Activated T-helper 1 cell treated with anti-CD3 and anti-CD28 coated beads, Interleukin-12 subunit alpha, Interleukin-12 subunit beta, Interleukin-2, Interleukin-4 antibody, amounts not matched to agents 30 ng/mL and 10 ng/mL and 1 ng/mL, durations not matched to agents 14 hours and 24 hours and 36 hours (primary cell): Measurements from ENCODE around the gene NDUFAF3. TPM values are rescaled to one million over a fixed set of nuclear protein-coding genes. Genes with fewer than 3 reads are reported as not detected.

Experiments
- DNase-seq: peaks from one replicate; pipeline ENCODE4 v3.0.0; 2021; ENCODE audit warnings: low spot score
- H3K27ac Mint-ChIP-seq: one replicate; pipeline ENCODE4 v1.8.0; 2021; ENCODE audit warnings: mild to moderate bottlenecking, mixed read lengths
- H3K27me3 Mint-ChIP-seq: one replicate; pipeline ENCODE4 v1.8.0; 2022; ENCODE audit warnings: mild to moderate bottlenecking, moderate library complexity, mixed read lengths; ENCODE audit not compliant: insufficient read depth
- H3K36me3 Mint-ChIP-seq: one replicate; pipeline ENCODE4 v1.8.0; 2021; ENCODE audit warnings: low read depth, mixed read lengths
- H3K4me1 Mint-ChIP-seq: one replicate; pipeline ENCODE4 v1.8.0; 2021; ENCODE audit warnings: low read depth, mixed read lengths
- H3K4me3 Mint-ChIP-seq: one replicate; pipeline ENCODE4 v1.8.0; 2021; ENCODE audit warnings: mild to moderate bottlenecking, moderate library complexity, mixed read lengths
- H3K9me3 Mint-ChIP-seq: one replicate; pipeline ENCODE4 v1.8.0; 2021; ENCODE audit warnings: mixed read lengths
- intact Hi-C: fragments of 100-400 bp; cut with micrococcal nuclease; formaldehyde crosslinking; loops from one replicate; pipeline ENCODE4 v1.15.1; 2024
- total RNA-seq: library from RNA; stranded (reverse); gene quantifications from 2 replicates; pipeline ENCODE4 v1.2.3, GENCODE V29; 2022

NDUFAF3 gene
- total RNA-seq, 1 donor from 2014 or later: 126 TPM

- no peaks in the 10 kb centered on the region for H3K27me3 Mint-ChIP-seq
- peak overlapping the region; percentile 74 for H3K27ac Mint-ChIP-seq
- H3K9me3 Mint-ChIP-seq: no peaks in the 10 kb centered on the region
- intact Hi-C loops: loop anchor here (2.0 kb wide), 1 partner anchor 144 kb away; the partner anchor contains the start of gene PRKAR2A
- H3K36me3 Mint-ChIP-seq: peaks cover 17% of the 10 kb centered on the region
- peaks cover 49% of the 10 kb centered on the region for H3K4me1 Mint-ChIP-seq
- peak overlapping the region; percentile 95 for H3K4me3 Mint-ChIP-seq
- DNase-seq: peak; percentile 26
Observed at GRCh38 chr3:48990636-48991469, 31.1 kb upstream of the NDUFAF3 start.

GRCh38 chr3:48991851-48992545, 29.9 kb upstream of the NDUFAF3 start:
- peak overlapping the region; percentile 52 for H3K27ac Mint-ChIP-seq
- peak overlapping the region; percentile 95 for H3K4me3 Mint-ChIP-seq
- intact Hi-C loops: loop anchor here (2.0 kb wide), 1 partner anchor 145 kb away; the partner anchor contains the start of gene PRKAR2A
- H3K27me3 Mint-ChIP-seq: no peaks in the 10 kb centered on the region
- no peaks in the 10 kb centered on the region for H3K9me3 Mint-ChIP-seq
- H3K36me3 Mint-ChIP-seq: peaks cover 16% of the 10 kb centered on the region
- H3K4me1 Mint-ChIP-seq: peaks cover 43% of the 10 kb centered on the region
- DNase-seq: no peak

GRCh38 chr3:48993834-48994233, 28.1 kb upstream of the NDUFAF3 start:
- H3K27ac Mint-ChIP-seq: peak overlapping the region; percentile 63
- H3K4me1 Mint-ChIP-seq: peaks cover 36% of the 10 kb centered on the region
- peaks cover 16% of the 10 kb centered on the region for H3K36me3 Mint-ChIP-seq
- intact Hi-C loops: no loop called here
- H3K4me3 Mint-ChIP-seq: no peak overlapping the region
- DNase-seq: no peak
- H3K9me3 Mint-ChIP-seq: no peaks in the 10 kb centered on the region
- no peaks in the 10 kb centered on the region for H3K27me3 Mint-ChIP-seq

GRCh38 chr3:48996640-48997039, 25.3 kb upstream of the NDUFAF3 start:
- H3K27ac Mint-ChIP-seq: no peak overlapping the region
- no peaks in the 10 kb centered on the region for H3K9me3 Mint-ChIP-seq
- H3K4me3 Mint-ChIP-seq: no peak overlapping the region
- peaks cover 16% of the 10 kb centered on the region for H3K36me3 Mint-ChIP-seq
- H3K4me1 Mint-ChIP-seq: peaks cover 19% of the 10 kb centered on the region
- DNase-seq: no peak
- no peaks in the 10 kb centered on the region for H3K27me3 Mint-ChIP-seq
- intact Hi-C loops: no loop called here

- DNase-seq: no peak
- no peaks in the 10 kb centered on the region for H3K27me3 Mint-ChIP-seq
- no peak overlapping the region for H3K27ac Mint-ChIP-seq
Observed at GRCh38 chr3:48997102-48997635, 24.8 kb upstream of the NDUFAF3 start.

GRCh38 chr3:48997714-48998637, 23.9 kb upstream of the NDUFAF3 start:
- DNase-seq: no peak
- H3K36me3 Mint-ChIP-seq: peaks cover 21% of the 10 kb centered on the region
- intact Hi-C loops: no loop called here
- no peak overlapping the region for H3K27ac Mint-ChIP-seq
- H3K27me3 Mint-ChIP-seq: no peaks in the 10 kb centered on the region
- H3K4me1 Mint-ChIP-seq: peaks cover 12% of the 10 kb centered on the region
- H3K9me3 Mint-ChIP-seq: no peaks in the 10 kb centered on the region
- no peak overlapping the region for H3K4me3 Mint-ChIP-seq

More at GRCh38 chr3:48997102-48997635, 24.8 kb upstream of the NDUFAF3 start:
- H3K36me3 Mint-ChIP-seq: peaks cover 18% of the 10 kb centered on the region
- H3K4me1 Mint-ChIP-seq: peaks cover 14% of the 10 kb centered on the region
- intact Hi-C loops: no loop called here
- H3K9me3 Mint-ChIP-seq: no peaks in the 10 kb centered on the region
- no peak overlapping the region for H3K4me3 Mint-ChIP-seq

- Mint-ChIP-seq H3K27me3 (no peaks in the 10 kb centered on the region), H3K9me3 (no peaks in the 10 kb centered on the region), H3K27ac (no peak overlapping the region), H3K36me3 (peaks cover 14% of the 10 kb centered on the region), H3K4me3 (no peak overlapping the region), H3K4me1 (no peaks in the 10 kb centered on the region)
- intact Hi-C loops: no loop called here
- no peak for DNase-seq
Observed at GRCh38 chr3:48999085-48999858, 22.6 kb upstream of the NDUFAF3 start.

- H3K4me1 Mint-ChIP-seq: no peaks in the 10 kb centered on the region
- no peak for DNase-seq
- peaks cover 6% of the 10 kb centered on the region for H3K36me3 Mint-ChIP-seq
- intact Hi-C loops: no loop called here
- H3K27me3 Mint-ChIP-seq: no peaks in the 10 kb centered on the region
- no peaks in the 10 kb centered on the region for H3K9me3 Mint-ChIP-seq
- H3K4me3 Mint-ChIP-seq: no peak overlapping the region
- H3K27ac Mint-ChIP-seq: no peak overlapping the region
Observed at GRCh38 chr3:49001155-49001554, 20.8 kb upstream of the NDUFAF3 start.

GRCh38 chr3:49004352-49005302, 17.3 kb upstream of the NDUFAF3 start:
- H3K4me3 Mint-ChIP-seq: no peak overlapping the region
- H3K36me3 Mint-ChIP-seq: peaks cover 14% of the 10 kb centered on the region
- intact Hi-C loops: loop anchor here (5.0 kb wide), 2 partner anchors 107 to 287 kb away; partner anchors contain the start of genes IP6K2 and SLC25A20
- DNase-seq: no peak
- H3K27ac Mint-ChIP-seq: no peak overlapping the region
- peaks cover 25% of the 10 kb centered on the region for H3K4me1 Mint-ChIP-seq
- H3K27me3 Mint-ChIP-seq: no peaks in the 10 kb centered on the region
- H3K9me3 Mint-ChIP-seq: no peaks in the 10 kb centered on the region

GRCh38 chr3:49005303-49005680, 16.6 kb upstream of the NDUFAF3 start:
- Mint-ChIP-seq H3K4me3 (no peak overlapping the region), H3K4me1 (peaks cover 25% of the 10 kb centered on the region), H3K36me3 (peaks cover 14% of the 10 kb centered on the region), H3K27ac (no peak overlapping the region), H3K27me3 (no peaks in the 10 kb centered on the region), H3K9me3 (no peaks in the 10 kb centered on the region)
- intact Hi-C loops: loop anchor here (5.0 kb wide), 2 partner anchors 108 to 288 kb away; partner anchors contain the start of genes IP6K2 and SLC25A20
- no peak for DNase-seq

GRCh38 chr3:49005998-49006397, 15.9 kb upstream of the NDUFAF3 start:
- Mint-ChIP-seq H3K36me3 (peaks cover 14% of the 10 kb centered on the region), H3K27ac (peak overlapping the region; percentile 58), H3K9me3 (no peaks in the 10 kb centered on the region), H3K4me3 (peak overlapping the region; percentile 98), H3K4me1 (peaks cover 25% of the 10 kb centered on the region), H3K27me3 (no peaks in the 10 kb centered on the region)
- DNase-seq: no peak
- intact Hi-C loops: loop anchor here (2.0 to 5.0 kb wide), 4 partner anchors 109 to 737 kb away; partner anchors contain the start of genes IP6K2, PFKFB4 and SLC25A20
